ENCODE measurements around the gene TKTL1. TPM values are rescaled to one million over a fixed set of nuclear protein-coding genes. Genes with fewer than 3 reads are reported as not detected.

TKTL1 gene
- total RNA-seq, 4 donors from 2014 or later = 0.07 to 0.98 TPM; not detected in 2

DNA sequence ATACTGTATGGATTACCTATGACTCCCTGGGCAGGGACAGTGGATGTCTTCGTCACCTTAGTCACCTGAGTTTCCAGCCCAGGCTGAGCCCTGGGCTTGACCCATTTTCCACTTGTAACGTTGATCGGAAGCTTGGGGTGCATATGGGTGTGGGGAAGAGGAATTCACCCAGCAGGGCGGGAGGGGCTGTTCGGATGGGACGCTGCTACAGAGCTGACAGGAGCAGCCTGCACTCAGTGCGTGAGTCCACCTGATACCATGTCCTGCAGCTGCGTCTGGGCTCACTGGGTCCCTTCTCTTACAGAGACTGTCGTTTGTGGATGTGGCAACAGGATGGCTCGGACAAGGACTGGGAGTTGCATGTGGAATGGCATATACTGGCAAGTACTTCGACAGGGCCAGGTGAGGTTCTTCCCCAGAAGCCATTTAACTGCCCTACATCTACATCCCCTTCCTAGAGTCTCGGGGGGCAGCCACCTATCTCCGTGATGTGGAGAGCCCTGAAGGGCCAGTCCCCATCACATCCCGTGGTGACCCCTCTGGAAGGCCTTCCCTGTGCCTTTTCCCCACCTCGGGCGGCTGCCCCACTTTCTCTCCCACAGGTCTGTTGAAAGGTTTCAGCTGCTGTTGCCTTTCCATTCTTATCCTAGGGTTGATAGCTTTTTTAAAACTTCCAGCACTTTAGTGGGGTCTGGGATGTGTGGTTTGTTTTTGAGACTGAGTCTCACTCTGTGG, 13.6 kb downstream of the TKTL1 start:
- Histone ChIP-seq H3K36me3 (no peaks in the 10 kb centered on the region), H3K4me3 (no peak overlapping the region), H3K4me1 (no peaks in the 10 kb centered on the region), H3K9me3 (no peaks in the 10 kb centered on the region), H3K27me3 (no peaks in the 10 kb centered on the region), H3K27ac (no peak overlapping the region)
- TF ChIP-seq POLR2A (IDR thresholded peaks at IDR 0.05) = no peak
- TF ChIP-seq, protein P1, sequence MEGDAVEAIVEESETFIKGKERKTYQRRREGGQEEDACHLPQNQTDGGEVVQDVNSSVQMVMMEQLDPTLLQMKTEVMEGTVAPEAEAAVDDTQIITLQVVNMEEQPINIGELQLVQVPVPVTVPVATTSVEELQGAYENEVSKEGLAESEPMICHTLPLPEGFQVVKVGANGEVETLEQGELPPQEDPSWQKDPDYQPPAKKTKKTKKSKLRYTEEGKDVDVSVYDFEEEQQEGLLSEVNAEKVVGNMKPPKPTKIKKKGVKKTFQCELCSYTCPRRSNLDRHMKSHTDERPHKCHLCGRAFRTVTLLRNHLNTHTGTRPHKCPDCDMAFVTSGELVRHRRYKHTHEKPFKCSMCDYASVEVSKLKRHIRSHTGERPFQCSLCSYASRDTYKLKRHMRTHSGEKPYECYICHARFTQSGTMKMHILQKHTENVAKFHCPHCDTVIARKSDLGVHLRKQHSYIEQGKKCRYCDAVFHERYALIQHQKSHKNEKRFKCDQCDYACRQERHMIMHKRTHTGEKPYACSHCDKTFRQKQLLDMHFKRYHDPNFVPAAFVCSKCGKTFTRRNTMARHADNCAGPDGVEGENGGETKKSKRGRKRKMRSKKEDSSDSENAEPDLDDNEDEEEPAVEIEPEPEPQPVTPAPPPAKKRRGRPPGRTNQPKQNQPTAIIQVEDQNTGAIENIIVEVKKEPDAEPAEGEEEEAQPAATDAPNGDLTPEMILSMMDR (IDR thresholded peaks at IDR 0.05) = no peak
- DNase-seq = no peak
- intact Hi-C loops (cut with DNase I; ENCODE audit: low total_unique reads) = no loop called here

DNA sequence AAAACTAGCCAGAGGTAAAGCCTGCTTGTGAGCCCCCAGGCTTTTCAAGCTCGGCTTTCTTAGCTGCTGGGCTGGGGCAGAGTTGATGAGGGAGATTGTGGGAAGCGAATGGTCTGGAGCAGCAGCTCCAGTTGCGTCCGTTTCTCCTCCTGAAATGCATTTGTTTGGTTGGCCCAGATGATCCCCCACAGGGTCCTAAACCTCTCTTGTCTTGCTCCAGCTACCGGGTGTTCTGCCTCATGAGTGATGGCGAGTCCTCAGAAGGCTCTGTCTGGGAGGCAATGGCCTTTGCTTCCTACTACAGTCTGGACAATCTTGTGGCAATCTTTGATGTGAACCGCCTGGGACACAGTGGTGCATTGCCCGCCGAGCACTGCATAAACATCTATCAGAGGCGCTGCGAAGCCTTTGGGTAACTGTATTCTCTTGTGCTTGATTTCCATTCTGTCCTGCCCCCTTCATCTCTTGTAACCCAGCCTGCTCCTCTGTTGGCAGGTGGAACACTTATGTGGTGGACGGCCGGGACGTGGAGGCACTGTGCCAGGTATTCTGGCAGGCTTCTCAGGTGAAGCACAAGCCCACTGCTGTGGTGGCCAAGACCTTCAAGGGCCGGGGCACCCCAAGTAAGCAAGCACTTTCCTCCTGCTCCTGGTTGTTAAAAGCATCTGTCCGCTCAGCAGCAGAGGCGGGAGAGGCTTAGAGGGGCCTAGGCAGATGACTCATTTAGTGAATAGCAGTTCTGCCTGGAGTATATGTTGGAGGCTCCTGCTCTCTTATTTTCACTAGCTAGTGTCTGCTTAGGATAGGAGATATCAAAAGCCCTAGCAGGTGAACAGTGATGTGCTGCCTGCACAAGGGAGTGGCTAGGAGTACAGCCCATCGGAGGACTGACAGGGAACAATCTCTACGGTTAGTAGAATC, 15.3 kb downstream of the TKTL1 start:
- Histone ChIP-seq H3K27me3 (no peaks in the 10 kb centered on the region), H3K36me3 (no peaks in the 10 kb centered on the region), H3K27ac (no peak overlapping the region), H3K4me1 (no peaks in the 10 kb centered on the region), H3K4me3 (no peak overlapping the region), H3K9me3 (no peaks in the 10 kb centered on the region)
- intact Hi-C loops (cut with DNase I; ENCODE audit: low total_unique reads) = no loop called here
- TF ChIP-seq, protein P1 (IDR thresholded peaks at IDR 0.05) = no peak
- no peak for TF ChIP-seq POLR2A (IDR thresholded peaks at IDR 0.05)
- DNase-seq = no peak

DNA sequence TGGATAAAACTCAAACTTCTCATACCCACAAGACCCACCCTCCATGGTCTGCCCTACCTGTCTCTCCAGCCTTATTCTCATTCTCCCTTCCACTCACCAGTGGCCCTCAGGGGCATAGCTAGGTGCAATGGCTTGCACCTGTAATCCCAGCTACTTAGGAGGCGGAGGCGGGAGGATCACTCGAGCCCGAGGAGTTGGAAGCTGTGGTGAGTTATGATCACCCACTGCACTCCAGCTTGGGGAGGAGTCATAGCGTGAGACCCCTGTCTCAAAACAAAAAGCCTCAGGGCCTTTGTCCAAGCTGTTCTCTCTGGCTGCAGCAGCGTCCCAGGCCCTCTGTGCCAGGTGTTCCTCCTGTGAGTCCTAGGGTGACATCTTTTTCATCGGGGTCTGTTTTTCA, 16.5 kb downstream of the TKTL1 start:
- Histone ChIP-seq H3K36me3 (no peaks in the 10 kb centered on the region), H3K9me3 (no peaks in the 10 kb centered on the region), H3K27ac (no peak overlapping the region), H3K4me3 (no peak overlapping the region), H3K4me1 (no peaks in the 10 kb centered on the region), H3K27me3 (no peaks in the 10 kb centered on the region)
- no peak for DNase-seq
- TF ChIP-seq, protein P1 (IDR thresholded peaks at IDR 0.05) = no peak
- no peak for TF ChIP-seq POLR2A (IDR thresholded peaks at IDR 0.05)
- intact Hi-C loops (cut with DNase I; ENCODE audit: low total_unique reads) = no loop called here

DNA sequence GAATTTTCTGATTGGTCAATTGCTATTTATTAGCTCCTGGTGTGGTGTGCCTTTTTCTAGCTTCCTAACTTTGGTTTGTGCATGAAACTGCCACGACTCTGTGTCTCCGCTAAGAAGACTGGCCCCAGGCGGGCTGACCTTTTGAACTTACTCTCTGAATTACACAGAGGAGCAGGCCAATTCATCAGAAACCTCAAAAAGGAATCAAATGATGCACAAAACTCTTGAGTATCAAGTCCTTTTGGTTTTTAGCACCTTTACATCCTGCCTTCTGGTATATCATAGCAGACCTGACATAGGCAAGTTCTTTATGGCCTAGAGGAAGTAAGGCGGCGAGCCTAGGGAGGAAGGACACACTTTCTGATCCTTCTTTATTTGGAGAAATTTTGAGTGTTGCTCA, 17.6 kb downstream of the TKTL1 start:
- Histone ChIP-seq H3K27ac (no peak overlapping the region), H3K9me3 (no peaks in the 10 kb centered on the region), H3K36me3 (no peaks in the 10 kb centered on the region), H3K4me1 (no peaks in the 10 kb centered on the region), H3K27me3 (no peaks in the 10 kb centered on the region), H3K4me3 (no peak overlapping the region)
- no peak for DNase-seq
- TF ChIP-seq, protein P1 (IDR thresholded peaks at IDR 0.05) = no peak
- TF ChIP-seq POLR2A (IDR thresholded peaks at IDR 0.05) = no peak
- intact Hi-C loops (cut with DNase I; ENCODE audit: low total_unique reads) = no loop called here

DNA sequence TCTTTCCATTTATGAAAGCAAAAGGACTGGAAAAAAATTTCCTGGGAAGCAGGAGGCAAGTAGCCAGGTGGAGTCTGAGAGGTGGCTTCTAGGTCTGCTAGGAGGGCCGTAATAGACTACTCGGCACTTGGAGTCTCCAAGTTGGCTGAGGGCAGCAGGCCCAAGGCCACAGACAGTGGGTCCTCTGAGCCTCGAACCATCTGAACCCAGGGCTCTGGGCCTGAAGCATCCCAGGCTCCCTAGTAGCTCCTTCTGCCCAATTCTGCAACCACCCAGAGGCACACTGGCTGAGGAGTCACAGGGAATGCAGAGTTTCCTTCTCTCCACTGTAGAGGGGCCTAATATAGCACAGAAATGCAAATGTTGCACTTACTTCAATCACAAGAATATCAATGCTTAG, 19.8 kb downstream of the TKTL1 start:
- Histone ChIP-seq H3K9me3 (no peaks in the 10 kb centered on the region), H3K27me3 (no peaks in the 10 kb centered on the region), H3K36me3 (no peaks in the 10 kb centered on the region), H3K4me1 (no peaks in the 10 kb centered on the region), H3K4me3 (no peak overlapping the region), H3K27ac (no peak overlapping the region)
- DNase-seq = no peak
- TF ChIP-seq POLR2A (IDR thresholded peaks at IDR 0.05) = no peak
- TF ChIP-seq, protein P1 (IDR thresholded peaks at IDR 0.05) = no peak
- intact Hi-C loops (cut with DNase I; ENCODE audit: low total_unique reads) = no loop called here

Measured in uterus (tissue), 4 donors.